Activated naive CD4-positive, alpha-beta T cell treated with anti-CD3 and anti-CD28 coated beads, Interleukin-2, amount 50 U/mL, for 72 hours (primary cell): ENCODE results near the gene PTGES3. TPM values are rescaled to one million over a fixed set of nuclear protein-coding genes. Genes with fewer than 3 reads are reported as not detected.
"Not testable (repeated sequence)": the region's sequence is repeated elsewhere in the genome, so short reads cannot be mapped to it uniquely, and the experiment has no call there.

Experiments used
- ATAC-seq, 2 donors: fragments of 150-1000 bp; cut with Tn5 transposase; 2 replicates each; pipeline ENCODE4 v1.10.0; 2021; ENCODE audit warnings: mild to moderate bottlenecking in 2 of 2, moderate library complexity in 2 of 2
- DNase-seq, 2 donors: peaks; one replicate each; pipeline ENCODE4 v3.0.0; 2021 to 2022; ENCODE audit warnings: low spot score in 2 of 2
- H3K27ac Mint-ChIP-seq, 2 donors: one replicate each; pipeline ENCODE4 v1.8.0; 2022; ENCODE audit warnings: mild to moderate bottlenecking in 2 of 2, mixed read lengths in 2 of 2
- H3K36me3 Mint-ChIP-seq, 2 donors: one replicate each; pipeline ENCODE4 v1.8.0; 2022; ENCODE audit warnings: mixed read lengths in 2 of 2
- H3K9me3 Mint-ChIP-seq, 2 donors: one replicate each; pipeline ENCODE4 v1.8.0; 2022; ENCODE audit warnings: mixed read lengths in 2 of 2
- total RNA-seq, 2 donors: library from RNA; stranded (reverse); gene quantifications; one replicate each; pipeline ENCODE4 v1.2.3, GENCODE V29; 2022

Gene PTGES3
- total RNA-seq, 2 donors from 2014 or later, result 285 to 294 TPM

GRCh38 chr12:56679883-56680575 is 8.1 kb downstream of the PTGES3 start:
- no peaks in the 10 kb centered on the region for H3K9me3 Mint-ChIP-seq
- H3K36me3 Mint-ChIP-seq, result peaks cover 21 to 42% of the 10 kb centered on the region in 2 donors
- DNase-seq (peak in 1 of 2 donors; percentile 11), ATAC-seq (no peak)
- H3K27ac Mint-ChIP-seq, result peak overlapping the region in 1 of 2 donors; percentile 91

GRCh38 chr12:56678852-56679251 is 9.2 kb downstream of the PTGES3 start:
- H3K9me3 Mint-ChIP-seq, result no peaks in the 10 kb centered on the region
- H3K36me3 Mint-ChIP-seq, result peaks cover 9 to 30% of the 10 kb centered on the region in 2 donors
- no peak for ATAC-seq
- H3K27ac Mint-ChIP-seq, result peak overlapping the region in 1 of 2 donors; percentile 81
- DNase-seq, result no peak

DNA sequence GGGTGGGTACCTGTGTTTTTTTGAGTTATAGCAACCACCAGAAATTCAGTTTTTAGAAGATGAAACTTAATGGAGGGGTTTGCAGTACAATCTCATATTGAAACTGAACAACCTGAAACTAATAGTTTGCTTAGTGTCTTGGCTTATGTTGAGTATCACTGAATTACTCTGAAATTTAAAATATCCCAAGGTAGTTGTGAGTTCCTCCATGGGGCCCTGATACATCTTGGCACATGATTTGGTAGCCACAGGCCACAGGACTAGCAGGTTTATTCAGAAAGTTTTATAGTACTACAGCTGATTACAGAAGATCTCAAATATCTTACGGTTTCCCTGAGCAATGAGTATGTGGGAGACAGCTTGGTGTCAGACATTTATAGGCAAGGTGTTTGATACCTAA is 10.4 kb downstream of the PTGES3 start:
- Mint-ChIP-seq H3K36me3 (peaks cover 7 to 31% of the 10 kb centered on the region in 2 donors), H3K27ac (peak overlapping the region in 1 of 2 donors; percentile 56), H3K9me3 (no peaks in the 10 kb centered on the region)
- peak; percentile 78 to 89 for ATAC-seq
- no peak for DNase-seq

DNA sequence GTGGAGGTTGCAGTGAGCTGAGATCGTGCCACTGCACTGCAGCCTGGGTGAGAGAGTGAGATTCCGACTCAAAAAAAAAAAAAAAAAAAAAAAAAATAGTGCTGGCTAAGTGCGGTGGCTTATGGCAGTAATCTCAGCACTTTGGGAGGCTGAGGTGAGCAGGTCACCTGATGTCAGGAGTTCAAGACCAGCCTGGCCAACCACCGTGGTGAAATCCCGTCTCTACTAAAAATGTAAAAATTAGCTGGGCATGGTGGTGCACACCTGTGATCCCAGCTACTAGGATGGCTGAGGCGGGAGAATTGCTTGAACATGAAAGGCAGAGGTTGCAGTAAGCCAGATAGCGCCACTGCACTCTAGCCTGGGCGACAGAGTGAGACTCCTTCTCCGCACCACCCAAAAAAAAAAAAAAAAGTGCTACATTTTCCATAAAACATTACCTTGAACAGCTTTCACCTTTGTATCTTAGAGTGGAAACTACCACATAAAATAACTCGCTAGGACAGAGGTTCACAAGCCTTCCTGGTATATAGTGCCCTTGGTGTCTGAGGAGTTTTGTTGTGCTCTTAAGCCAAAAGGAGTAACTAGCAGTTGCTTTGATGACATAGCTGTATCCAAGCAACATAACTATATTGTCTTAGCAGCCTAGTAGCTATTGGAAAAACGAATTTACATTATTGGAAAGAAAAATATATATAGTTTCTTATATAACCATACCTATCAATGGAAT is 11.1 kb downstream of the PTGES3 start:
- Mint-ChIP-seq H3K36me3 (peaks cover 6 to 32% of the 10 kb centered on the region in 2 donors), H3K27ac (peak overlapping the region in 1 of 2 donors; percentile 60), H3K9me3 (no peaks in the 10 kb centered on the region)
- DNase-seq (no peak), ATAC-seq (peak in 1 of 2 donors; percentile 68)

DNA sequence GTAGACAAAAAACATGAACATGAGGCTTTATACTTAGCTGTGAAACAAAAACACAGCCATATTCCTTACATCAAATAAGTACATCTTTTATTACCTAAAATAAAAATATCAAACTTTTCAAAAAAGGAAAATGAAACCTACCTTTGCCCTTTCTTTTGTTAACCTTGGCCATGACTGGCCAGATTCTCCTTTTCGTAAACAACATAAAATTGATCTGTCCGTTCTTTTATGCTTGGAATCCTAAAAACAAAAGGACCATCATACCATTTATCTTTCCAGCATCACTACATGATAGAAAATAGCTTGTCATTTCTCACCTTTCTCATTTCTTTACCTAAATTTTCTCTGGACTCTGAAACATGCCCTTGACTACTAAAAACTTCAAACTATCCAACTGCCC is 16.5 kb downstream of the PTGES3 start:
- peak overlapping the region in 1 of 2 donors; percentile 6 for H3K27ac Mint-ChIP-seq
- ATAC-seq (no peak), DNase-seq (no peak)
- H3K36me3 Mint-ChIP-seq, result peaks cover 18 to 44% of the 10 kb centered on the region in 2 donors
- no peaks in the 10 kb centered on the region for H3K9me3 Mint-ChIP-seq

DNA sequence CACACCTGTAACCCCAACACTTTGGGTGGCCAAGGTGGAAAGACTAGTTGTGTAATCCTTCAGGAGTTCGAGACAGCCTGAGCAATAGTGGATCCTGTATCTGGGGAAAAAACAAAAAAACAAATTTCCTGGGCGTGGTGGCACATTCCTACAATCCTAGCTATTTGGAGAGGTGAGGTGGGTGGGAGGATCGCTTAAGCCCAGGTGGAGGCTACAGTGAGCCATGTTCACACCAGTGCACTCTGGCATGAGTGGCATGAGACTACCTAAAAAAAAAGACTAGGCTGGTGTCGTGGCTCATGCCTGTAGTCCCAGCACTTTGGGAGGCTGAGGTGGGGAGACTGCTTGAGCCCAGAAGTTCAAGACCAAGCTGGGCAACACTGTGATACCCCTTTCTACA is 17.2 kb downstream of the PTGES3 start:
- ATAC-seq (no peak), DNase-seq (no peak)
- peaks cover 18 to 46% of the 10 kb centered on the region in 2 donors for H3K36me3 Mint-ChIP-seq
- peak overlapping the region in 1 of 2 donors; percentile 36 for H3K27ac Mint-ChIP-seq
- H3K9me3 Mint-ChIP-seq, result no peaks in the 10 kb centered on the region

- no peaks in the 10 kb centered on the region for H3K9me3 Mint-ChIP-seq
- DNase-seq, result no peak
- peaks cover 18 to 67% of the 10 kb centered on the region in 2 donors for H3K36me3 Mint-ChIP-seq
- H3K27ac Mint-ChIP-seq, result peak overlapping the region in 1 of 2 donors; percentile 44
- peak in 1 of 2 donors; percentile 59 for ATAC-seq
These were observed 20.0 kb downstream of the PTGES3 start for GRCh38 chr12:56668197-56668457.

GRCh38 chr12:56661979-56662638 is 26.0 kb downstream of the PTGES3 start:
- DNase-seq (no peak), ATAC-seq (no peak)
- Mint-ChIP-seq H3K36me3 (peaks cover 0 to 33% of the 10 kb centered on the region in 2 donors), H3K27ac (peak overlapping the region in 1 of 2 donors; percentile 70), H3K9me3 (no peaks in the 10 kb centered on the region)

DNA sequence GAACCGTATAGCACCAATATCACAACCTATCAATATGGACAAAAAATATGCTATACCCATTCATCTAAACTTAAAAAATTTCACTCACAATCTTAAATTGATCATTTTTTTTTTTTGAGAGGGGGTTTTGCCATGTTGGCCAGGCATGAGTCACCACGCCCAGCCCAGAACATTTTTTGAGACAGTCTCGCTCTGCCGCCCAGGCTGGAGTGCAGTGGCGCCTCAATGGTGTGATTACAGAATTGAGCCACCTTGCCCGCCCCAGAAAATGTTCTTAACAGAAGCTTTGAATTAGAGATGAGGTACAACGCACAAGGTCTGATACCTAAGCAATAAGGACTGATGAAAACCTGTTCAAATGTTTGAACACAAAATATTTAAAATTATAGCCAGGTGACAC is 26.5 kb downstream of the PTGES3 start:
- DNase-seq (no peak), ATAC-seq (no peak)
- Mint-ChIP-seq H3K36me3 (peaks cover 0 to 32% of the 10 kb centered on the region in 2 donors), H3K27ac (peak overlapping the region in 1 of 2 donors; percentile 70), H3K9me3 (no peaks in the 10 kb centered on the region)

GRCh38 chr12:56658921-56659320 is 29.2 kb downstream of the PTGES3 start:
- DNase-seq, result no peak
- Mint-ChIP-seq H3K9me3 (no peaks in the 10 kb centered on the region), H3K36me3 (peaks cover 0 to 21% of the 10 kb centered on the region in 2 donors), H3K27ac (peak overlapping the region in 1 of 2 donors; percentile 77)
- no peak for ATAC-seq

DNA sequence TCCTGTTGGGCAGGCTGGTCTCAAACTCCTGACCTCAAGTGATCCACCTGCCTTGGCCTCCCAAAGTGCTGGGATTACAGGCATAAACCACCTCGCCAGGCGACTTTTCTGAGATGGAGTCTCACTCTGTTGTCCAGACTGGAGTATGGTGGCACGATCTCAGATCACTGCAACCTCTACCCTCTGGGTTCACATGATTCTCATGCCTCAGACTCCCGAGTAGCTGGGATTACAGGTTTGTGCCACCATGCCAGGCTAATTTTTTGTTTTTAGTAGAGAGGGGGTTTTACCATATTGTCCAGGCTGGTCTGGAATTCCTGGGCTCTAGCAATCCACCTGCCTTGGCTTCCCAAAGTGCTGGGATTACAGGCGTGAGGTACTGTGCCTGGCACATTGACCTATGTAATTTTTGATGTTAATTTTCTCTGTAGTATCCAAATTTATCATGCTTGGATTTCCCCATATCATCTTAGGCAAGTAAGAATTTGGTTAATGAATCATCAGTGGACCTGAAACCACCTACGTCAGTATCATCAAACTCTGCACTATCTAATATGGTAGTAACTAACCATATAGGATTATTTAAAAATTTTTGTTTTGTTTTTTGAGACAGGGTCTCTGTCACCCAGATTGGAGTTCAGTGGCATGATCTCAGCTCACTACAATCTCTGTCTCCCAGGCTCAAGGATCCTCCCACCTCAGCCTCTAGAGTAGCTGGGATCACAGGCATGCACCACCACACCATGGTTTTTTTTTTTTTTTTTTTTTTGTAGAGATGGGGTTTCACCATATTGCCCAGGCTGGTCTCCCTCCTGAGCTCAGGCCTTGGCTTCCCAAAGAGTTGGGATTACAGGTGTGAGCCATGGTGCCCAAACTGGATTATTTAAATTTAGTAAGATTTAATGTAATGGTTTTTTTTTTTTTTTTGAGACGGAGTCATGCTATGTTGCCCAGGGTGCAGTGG is 30.4 kb downstream of the PTGES3 start:
- Mint-ChIP-seq H3K36me3 (peaks cover 0 to 21% of the 10 kb centered on the region in 2 donors), H3K27ac (peak overlapping the region; percentile 75 to 77), H3K9me3 (peaks cover 3 to 8% of the 10 kb centered on the region in 2 donors)
- ATAC-seq, result peak; percentile 94 to 95
- no peak for DNase-seq

GRCh38 chr12:56653781-56654180 is 34.3 kb downstream of the PTGES3 start:
- H3K36me3 Mint-ChIP-seq, result peaks cover 0 to 23% of the 10 kb centered on the region in 2 donors
- H3K27ac Mint-ChIP-seq, result peak overlapping the region in 1 of 2 donors; percentile 17
- not testable (repeated sequence) for H3K9me3 Mint-ChIP-seq, ATAC-seq, DNase-seq

GRCh38 chr12:56648023-56648422 is 40.1 kb downstream of the PTGES3 start:
- ATAC-seq, H3K27ac Mint-ChIP-seq, H3K9me3 Mint-ChIP-seq, DNase-seq: not testable (repeated sequence)
- peaks cover 25 to 33% of the 10 kb centered on the region in 2 donors for H3K36me3 Mint-ChIP-seq

DNA sequence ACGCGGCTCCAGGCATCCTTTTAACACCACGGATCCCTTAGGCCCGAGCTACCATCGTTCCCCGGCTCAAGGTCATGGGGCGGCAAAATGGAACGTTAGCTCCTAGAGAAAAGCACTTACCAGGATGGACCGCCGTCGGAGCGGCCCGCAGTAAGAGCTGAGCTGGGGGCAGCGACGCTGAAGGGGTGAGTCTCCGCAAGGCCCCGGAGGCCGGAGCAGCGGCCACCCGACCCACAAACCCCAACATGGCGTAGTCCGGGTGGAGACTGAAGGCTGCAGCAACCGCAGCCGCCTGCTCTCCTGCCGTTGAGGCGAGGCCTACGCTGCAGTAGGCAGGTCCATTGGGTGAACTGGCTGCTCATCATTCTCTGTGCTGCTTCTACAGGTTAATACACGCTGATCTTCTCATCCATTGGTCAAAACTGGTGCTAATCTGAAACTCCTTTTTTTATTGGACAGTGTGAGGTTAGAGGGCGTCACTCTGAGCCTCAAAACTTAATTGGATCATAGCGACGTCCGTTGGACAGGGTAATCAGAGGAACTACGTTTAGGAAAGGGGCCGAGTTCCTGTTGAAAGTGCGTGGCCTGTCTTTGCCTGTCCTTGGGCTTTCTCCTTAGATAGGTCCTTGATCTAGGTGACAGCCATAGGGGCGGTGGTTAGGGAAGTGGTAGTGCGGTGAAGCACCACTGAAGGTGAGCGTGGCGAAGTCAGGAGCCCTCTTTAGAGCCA is 42.2 kb downstream of the PTGES3 start, which contains the start of gene ATP5F1B:
Gene ATP5F1B, minus strand, starts transcription at position 268 of the 730 bp plus-strand sequence. Its CDS starts 21 bp downstream, at position 247.
- Mint-ChIP-seq H3K9me3 (no peaks in the 10 kb centered on the region), H3K36me3 (peaks cover 33 to 37% of the 10 kb centered on the region in 2 donors), H3K27ac (peak within 1 kb of the TSS; percentile 95 to 99)
- ATAC-seq (peak; percentile 97 to 99), DNase-seq (peak; percentile 86 to 97)

DNA sequence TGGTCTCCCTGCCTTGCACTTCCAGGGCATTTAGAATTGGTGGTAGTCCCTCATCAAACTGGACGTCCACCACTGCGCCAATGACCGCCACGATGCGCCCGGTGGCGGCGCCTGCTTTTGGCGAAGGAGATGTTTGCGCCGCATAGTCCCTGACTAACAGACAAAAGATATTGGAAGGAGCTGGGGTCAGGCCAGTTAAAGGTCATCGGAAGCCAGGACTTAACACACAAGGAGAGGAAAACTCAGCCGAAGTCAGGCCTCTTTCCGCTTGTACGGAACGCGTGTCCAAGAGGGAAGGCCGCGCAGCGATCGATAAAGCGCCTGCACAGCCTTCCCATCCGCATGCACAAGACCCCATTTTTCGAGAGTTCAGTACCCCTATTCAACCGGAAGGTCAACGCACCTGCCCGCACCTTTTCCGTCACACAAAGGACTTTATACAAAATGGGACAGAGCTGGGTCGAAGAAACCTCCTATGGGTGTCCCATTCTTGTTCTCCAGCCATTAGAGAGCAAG is 42.8 kb downstream of the PTGES3 start:
- Mint-ChIP-seq H3K9me3 (no peaks in the 10 kb centered on the region), H3K27ac (peak overlapping the region; percentile 95 to 99), H3K36me3 (peaks cover 33 to 37% of the 10 kb centered on the region in 2 donors)
- ATAC-seq (no peak), DNase-seq (no peak)
